Stimulated activated CD8-positive, alpha-beta memory T cell treated with anti-CD3 and anti-CD28 coated beads, Interleukin-12 subunit alpha, Interleukin-12 subunit beta, amount 100 ng/mL, for 24 hours (primary cell): ENCODE results near the gene MANSC4.

ENCODE experiments used
- DNase-seq: peaks from one replicate; pipeline ENCODE4 v3.0.0-alpha.2; 2020; ENCODE audit errors: extremely low read depth

Gene MANSC4

DNA sequence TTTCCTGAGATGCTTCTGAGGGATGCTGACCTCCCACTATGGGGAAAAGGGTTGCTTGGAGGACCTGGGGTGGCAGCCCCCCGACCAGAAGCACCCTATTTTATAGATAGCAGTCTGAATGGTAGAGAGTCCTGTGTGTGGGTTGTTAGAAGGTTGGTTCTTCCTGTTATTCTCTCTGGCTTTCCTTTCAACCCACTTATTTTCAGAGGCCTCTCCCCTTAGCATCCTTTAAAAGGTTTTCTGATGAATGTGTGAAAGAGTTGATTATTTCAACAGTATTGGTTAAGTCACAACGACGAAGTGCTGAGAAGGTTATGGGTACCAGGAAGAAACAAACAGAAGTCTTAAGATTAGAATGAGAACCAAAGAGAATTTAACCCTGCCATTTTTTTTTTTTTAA is 20.8 kb upstream of the MANSC4 start:
- DNase-seq = no peak

DNA sequence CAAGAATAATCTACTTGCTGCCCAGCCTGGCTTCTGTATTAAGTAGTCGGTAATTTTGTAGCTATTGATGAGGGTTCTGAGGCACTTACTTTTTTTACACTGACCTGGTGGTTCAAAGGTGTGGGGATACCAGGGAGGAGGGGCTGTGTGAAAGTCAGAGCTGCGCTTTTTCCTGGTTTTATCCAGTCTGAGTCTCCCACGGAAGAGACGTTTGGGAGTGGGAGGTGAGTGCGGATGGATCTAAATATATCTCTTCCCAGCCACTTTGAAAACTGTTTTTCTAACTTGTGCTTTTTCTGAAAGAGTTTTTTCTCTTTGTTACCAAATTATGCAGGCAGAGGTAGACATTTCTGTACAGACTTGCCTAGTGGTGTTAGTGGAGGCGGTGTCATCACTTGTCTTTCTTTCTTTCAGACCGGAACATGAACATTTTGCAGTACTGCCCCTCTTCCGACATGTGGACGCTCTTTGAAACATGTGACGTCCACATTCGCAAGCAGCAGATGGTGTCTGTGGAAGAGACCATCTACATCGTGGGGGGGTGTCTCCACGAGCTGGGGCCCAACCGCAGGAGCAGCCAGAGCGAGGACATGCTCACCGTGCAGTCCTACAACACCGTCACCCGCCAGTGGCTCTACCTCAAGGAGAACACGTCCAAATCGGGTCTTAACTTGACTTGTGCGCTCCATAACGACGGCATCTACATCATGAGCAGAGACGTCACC is 17.4 kb upstream of the MANSC4 start:
- DNase-seq = no peak

DNA sequence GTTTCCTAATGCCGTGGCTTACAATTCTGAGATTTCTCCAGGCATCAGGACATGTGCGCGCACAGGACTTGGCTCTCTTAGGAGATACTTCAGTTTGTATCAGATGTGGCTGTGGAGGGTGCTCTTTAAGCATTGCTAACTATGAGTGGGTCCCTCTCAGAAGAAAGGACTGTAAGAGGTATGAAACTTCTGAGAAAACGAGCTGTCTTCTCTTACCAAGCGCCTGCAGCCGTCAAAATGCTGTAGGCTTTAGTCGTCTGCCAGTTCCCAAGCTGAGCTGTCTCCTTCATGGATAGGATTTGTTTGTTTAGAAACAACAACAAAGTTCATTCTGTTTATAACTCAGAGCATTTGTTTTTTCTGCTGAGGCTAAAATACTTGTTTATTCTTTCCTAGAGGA is 16.1 kb upstream of the MANSC4 start:
- DNase-seq = no peak

DNA sequence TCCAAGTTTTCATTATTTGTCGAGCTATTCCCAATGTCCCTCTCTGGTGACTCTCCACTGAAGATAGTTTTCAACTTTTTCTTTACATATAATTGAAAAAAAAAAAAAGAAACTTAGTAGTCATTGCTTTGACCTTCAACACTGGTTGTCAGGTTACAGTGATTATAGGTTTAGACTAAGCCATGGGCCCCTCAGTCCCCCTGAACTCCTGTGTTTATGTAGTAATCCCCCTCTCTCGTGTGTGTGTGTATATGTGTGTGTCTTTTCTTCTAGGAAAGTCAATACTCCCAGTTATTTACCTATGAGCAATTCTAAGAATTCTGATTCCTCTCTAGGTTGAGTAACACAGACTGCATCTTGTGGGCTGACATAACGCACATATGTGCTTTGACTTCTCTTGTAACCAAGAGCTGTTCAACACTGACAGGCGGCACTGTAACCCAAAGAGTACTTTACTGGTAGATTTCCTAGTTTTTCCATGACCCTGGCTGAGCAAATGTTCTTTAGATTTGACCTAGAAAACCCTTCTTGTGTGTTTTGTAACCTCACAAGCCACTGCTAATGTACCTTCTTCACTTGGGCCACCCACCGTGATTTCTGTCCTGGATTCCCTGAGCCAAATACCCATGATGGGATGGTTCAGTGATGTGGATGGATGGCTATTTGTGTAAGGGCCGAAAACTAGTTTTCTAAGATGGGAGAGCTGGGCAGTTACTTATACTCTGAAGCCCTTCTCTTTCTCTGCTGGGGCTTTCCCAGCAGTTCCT is 15.0 kb upstream of the MANSC4 start:
- no peak for DNase-seq

DNA sequence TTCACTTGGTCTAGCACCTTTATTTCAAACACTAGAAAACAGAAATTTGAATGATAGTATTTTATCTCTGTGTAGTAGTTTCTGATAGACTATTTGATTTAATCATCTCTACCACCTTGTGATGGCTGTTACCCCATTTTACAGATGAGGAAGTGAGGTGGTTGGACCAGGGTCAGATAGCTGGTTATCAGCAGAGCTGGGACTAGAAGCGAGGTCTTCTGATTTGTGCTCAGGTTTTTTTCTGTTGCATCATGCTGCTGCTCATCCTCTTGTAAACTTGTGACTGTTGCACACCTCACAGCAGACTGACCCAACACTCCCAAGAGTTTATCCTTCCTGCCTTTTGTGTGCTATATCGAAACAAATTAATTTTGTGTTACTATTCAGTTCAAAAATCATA is 10.1 kb upstream of the MANSC4 start:
- no peak for DNase-seq

DNA sequence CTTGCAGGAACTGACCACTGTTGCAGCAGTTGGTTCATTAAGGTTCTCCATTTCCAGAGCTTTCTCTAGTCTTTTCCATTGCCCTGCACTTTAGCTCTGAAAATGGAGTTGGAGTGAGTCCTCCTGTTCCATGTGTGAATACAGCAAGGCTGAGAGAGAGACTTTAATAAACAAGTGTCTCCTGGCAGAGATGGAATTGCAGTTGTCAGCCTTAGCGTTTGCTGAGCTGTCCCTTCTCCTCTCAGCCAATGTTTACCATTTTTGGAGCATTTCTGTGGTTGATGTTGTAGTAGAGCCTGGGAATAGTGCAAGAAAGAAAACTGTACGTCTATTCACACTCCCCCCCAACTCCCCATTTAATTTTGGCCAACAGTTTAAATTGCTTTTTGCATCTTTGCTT is 7.5 kb upstream of the MANSC4 start:
- DNase-seq = no peak

DNA sequence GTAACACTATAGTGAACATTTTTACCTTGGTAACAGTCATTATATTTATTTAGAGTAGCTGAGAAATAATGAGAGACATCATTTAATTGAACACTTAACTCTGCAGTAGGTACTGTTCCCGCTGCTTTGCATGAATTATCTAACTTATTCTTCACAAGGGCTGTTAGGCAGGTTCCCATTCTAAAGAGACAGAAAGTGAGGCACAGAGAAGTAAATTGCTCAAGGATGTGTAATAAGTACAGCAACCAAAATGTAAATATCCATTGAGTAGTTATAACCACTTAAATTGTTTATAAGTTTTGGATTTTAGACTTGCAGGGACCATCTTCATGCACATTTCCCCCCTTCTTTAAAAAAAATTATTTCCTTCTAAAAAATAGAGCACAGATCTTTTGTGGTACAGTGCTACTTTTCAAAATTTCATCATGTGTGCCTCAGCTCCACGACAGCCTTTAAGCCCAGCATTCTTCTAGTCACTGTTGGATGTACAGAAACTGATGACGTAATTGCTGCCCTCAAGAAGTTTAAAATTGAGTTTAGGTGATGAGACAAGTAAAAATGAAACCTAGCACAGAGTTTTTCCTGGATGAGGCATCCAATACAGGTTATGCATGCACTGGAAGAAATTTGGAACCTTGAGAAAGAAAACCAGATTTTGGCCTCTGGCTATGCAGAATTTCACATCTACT is 6.0 kb upstream of the MANSC4 start:
- DNase-seq = no peak

DNA sequence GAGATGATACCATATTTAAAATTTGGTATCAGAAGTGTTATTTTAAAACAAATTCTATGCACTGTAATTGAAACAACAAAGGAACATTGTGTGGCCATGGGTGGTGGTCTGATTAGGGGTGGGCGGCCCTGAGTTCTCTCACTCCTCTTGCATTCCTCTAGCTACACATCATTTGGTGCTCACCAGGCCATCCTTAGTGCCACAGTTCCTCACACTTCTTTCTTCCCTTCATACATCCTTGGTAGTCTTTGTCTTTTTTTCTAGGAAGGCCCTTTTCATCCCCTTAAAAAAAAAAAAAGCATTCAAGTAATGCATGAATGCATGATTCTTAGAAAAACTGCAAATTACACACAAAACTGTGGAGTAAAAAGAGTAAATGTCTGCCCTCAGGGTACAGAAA is 2.4 kb upstream of the MANSC4 start:
- DNase-seq = no peak

DNA sequence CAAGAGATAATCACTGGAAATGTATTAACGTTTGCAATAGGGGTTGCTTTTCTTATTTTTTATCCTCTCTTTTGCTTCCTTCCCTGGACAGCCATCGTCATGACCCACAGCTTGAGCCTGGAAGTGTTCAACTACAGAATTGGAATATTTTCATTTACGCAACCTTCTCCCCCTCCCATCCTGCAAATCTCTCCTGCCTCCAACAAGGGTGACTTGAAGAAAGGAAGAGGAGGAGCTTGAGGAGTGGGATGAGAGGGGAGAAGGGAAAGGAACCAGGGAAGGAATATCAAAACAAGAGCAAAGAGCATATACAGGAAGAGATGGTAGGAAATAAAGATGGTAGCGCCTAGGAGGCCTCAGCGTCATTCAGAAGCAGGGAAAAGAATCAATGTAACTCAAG is 1.6 kb upstream of the MANSC4 start:
- DNase-seq = no peak

DNA sequence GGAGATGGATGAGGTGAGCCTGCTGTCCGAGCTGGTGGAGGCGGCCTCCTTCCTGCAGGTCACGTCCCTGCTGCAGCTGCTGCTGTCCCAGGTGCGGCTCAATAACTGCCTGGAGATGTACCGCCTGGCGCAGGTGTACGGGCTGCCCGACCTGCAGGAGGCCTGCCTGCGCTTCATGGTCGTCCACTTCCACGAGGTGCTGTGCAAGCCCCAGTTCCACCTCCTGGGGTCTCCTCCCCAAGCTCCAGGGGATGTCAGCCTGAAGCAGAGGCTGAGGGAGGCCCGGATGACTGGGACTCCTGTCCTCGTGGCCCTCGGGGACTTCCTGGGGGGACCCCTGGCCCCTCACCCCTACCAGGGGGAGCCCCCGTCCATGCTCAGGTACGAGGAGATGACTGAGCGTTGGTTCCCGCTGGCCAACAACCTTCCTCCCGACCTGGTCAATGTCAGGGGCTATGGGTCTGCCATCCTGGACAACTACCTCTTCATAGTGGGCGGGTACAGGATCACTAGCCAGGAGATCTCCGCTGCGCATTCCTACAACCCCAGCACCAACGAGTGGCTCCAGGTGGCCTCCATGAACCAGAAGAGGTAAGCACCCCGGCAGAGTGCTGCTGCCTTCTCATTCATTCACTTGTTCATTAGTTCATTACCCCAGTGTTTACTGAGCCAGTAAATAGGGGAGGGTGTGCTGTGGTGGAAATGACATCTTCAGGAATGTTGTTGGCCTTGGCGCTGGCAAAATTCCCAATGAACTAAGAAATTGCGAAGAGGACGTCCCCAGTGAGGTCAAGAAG is 774 bp upstream of the MANSC4 start:
- no peak for DNase-seq

DNA sequence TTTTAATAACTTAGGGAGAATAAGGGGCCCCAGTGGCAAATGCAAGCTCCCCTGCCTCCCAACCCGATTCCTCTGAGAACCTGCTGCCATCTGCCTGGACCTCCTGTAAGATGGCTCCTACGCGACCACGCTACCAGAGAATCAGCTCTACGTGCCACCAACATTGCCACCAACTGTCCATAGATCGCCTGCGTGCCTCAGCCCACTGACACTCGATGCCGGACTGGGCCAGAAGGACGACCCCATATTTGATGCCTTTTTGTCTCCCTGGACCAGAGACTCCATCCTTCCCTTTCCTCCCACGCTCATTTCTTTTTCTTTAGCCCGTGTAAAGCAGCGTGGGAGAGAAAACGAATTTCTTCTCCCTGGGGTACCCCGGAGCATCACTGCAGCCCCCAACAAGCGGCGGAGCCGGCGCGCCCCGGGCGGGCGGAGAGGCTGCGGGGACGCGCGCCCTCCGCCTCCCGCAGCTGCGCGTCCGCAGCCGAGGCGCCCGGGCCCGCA is 568 bp downstream of the MANSC4 start:
- DNase-seq = no peak

DNA sequence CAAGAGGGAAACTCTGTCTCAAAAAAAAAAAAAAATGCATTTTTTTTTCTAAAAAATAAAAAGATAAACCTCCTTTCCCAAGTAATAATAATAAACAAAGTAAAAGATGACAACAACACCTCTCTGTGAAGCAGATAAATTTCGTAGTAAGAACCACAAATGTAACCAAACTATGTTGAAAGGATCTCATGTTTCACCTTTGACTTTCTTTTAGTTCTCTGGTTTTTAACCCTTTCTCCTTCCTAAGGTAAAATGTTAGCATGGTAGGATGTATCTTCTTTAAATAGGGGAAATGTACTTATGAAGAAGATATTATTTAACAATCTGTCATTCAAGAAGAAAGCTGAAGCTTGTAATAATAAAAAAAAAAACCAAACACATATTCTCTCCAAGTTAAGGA is 1.8 kb downstream of the MANSC4 start:
- DNase-seq = no peak

DNA sequence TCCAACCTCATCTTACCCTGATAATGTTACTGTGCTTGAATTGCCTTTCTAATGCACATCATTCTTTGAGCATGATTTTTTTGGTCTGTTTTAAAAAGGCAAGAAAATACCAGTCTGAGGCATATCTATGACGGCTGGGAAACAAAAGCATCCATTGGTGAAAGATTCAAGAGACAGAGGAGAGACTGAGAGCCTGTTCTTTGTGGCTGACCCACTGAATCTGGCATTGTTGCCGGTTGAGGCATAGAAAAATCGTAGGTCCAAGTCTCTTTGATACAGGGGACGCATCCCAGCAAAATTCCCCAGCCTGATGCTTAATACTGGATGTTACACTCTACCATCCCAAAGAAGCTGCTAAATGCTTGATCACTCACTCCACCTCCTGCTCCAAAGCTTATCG is 2.9 kb downstream of the MANSC4 start:
- no peak for DNase-seq

DNA sequence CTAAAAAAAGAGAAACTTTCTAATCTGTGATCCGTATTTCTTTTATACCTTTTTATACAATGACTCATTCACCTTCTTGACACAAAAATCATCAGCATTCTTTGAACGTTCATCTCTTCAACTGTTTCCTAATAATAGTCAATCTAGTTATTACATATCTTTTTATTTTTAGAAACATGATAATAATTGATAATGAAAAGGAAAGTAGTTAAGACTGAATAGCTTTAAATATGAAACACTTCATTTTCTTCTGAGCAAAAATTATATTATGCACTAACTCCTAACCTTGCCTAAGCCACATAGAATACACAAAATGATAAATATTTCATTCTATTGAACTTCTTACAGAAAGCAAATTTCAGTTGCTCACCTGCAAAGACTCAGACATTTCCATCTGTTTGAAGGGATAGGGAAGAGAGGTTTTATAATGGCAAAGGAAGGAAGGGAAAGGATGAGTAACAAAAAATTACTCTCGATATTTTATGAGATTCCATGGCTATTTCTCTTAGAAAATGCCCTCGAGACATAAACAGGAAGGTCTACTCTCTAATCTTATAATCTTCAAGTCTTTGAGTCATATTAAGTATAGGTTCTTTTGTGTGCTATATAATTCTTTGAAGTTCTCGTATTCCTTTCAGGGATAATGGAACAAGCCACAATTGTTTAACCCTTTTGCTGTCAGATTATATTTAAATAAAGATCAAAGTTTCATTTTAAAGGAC is 7.5 kb downstream of the MANSC4 start:
- DNase-seq = no peak

DNA sequence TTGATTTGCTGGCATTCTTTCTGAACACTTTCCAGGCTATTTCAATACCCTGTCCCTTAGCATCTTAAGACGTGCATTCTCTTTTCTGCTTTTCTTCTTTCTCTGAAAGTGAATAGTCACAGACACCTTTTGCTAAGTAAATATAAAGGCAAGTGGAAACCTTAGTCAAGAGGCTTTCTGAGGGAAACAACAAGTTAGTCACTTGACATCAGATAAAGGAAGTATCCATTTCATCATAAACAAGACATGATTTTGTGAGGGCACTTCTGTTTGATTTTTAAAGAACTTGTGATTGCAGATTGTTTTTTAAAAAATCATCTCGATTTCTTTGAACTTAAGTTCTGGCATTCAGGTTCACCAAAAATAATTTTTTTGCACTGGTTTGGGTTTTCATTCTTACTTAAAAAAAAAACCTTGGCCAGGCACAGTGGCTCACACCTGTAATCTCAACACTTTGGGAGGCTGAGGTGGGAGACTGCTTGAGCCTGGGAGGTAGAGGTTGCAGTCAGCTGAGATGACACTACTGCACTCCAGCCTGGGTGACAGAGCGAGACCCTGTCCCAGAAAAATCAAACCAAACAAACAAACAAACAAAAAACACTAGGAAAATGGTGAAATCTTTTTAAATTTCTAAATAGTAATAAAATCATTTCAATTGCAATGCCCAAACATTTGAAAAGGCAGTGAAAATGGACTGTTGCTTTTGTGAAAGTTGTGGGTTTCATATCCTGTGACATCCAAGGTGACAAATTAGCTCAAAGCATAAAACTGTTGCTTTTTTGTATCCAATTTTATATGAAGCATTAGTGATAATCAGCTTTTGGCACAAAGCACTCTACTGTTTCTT is 8.3 kb downstream of the MANSC4 start:
- no peak for DNase-seq

DNA sequence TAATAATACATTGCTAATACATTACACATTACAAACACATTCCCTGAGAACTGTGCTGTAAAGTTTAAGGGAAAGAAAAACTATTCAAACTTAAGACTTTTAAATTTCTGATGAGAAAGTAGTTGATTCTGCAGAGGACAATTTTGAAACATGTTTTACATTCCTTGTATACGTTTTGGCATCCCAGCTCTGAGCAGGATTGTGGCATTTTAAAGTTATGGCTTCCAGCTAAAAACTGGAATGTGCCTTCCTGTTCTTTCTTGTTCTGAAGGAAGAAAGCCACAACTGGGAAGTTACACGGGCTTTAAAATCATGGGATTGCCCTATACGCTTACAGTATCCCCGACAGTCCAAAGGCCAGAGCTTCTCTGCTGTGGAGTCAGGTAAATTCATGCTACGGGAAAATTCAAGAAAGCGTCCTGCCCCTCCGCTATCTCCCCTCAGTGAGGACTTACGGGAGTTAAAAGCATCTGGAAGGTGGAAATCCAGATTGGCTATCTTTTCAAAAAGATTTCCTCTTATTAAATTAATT is 10.8 kb downstream of the MANSC4 start:
- DNase-seq = no peak

DNA sequence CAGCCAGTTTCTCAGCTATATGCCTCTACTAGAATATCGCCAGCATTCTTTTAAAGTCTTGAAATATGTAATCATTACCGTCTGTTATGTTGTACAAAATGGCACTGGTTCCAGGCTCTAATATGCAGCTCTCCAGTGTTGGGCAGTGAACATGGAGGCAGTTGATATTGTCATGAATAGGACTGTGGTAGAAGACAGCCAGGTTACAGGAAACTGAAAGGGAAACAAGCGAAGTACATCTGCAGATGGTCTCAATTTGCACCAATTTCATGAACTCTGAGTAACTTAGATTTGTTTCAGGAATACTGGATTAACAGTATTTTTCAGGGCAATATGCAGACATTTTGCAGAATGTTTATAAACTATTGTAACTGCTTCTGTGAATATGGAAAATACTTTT is 13.4 kb downstream of the MANSC4 start:
- DNase-seq = no peak

DNA sequence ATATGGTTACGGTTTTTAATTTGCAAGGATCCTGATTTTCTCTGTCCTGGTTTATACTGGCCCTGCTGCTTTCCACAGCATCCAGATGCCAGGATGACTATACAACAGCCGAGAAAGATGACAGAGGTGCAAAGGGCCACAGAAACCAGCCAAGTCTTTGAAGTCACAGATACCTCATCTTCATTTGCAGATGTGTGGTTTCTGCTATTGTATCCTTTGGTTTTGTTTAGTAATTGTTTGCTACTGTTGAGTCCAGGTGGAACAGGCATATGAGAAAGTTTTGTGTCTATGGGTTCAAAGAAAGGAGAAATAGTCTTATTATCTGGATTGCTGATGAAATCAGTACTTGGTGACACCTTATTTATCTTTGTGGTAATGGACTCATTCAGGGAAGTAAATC is 17.3 kb downstream of the MANSC4 start:
- no peak for DNase-seq

DNA sequence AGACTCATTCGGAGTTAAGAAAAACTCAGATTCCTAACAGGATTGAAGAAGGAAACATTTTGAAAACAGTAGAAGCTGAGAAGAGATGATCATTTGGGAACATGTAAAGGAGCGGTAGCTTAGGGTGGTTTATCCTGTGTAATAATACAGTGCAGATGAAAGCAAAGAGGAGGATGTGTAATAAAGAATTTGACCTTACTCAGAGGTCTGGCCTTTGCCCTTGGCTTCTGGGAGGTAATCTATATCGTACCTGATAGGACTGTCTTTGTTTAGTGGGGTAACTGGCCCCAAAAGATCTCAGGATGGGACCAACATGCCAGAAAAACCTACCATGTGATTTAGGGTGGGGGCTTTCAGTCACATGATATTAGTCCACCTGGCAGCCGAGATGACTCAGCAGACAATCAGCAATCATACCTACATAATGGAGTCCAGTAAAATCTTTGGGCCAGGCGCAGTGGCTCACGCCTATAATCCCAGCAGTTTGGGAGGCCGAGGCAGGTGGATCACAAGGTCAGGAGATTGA is 23.3 kb downstream of the MANSC4 start:
- no peak for DNase-seq

DNA sequence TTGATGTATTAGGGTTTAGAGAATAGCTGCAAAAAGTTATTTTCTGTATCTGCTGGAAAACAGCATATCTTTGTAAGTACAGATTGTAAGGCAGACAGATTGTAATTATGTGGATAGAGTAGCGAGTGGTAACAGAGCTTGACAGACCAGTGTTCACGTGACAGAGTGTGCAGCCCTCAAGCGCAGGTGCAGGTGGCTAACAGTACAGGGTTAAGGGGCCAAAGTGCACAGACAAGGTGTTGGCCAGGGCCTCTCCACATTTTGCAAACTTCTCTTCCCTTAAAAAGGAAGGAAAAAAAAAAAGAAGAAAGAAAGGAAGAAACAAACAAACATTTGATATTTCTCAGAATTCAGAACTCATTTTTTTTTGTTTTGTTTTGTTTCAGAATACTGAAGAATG is 25.2 kb downstream of the MANSC4 start:
- no peak for DNase-seq
